Stimulated activated CD4-positive, alpha-beta T cell treated with anti-CD3 and anti-CD28 coated beads, TNF-alpha, amount 100 ng/mL, for 24 hours (primary cell): ENCODE data around the gene MTCH2.
"Not testable (repeated sequence)": the region's sequence is repeated elsewhere in the genome, so short reads cannot be mapped to it uniquely, and the experiment has no call there.

Experiments
- DNase-seq, 3 experiments: peaks; one replicate each; pipeline ENCODE4 v3.0.0-alpha.2; 2020; ENCODE audit warnings: low read depth in 3 of 3

The MTCH2 gene

GRCh38 chr11:47642099-47642855 lies at the start of gene MTCH2:
Gene MTCH2, minus strand, starts transcription at chr11:47642559. Its CDS starts 94 bp downstream, at chr11:47642465.
- peak; percentile 88 to 96 (median 93) for DNase-seq

GRCh38 chr11:47691979-47692378 lies 49.6 kb upstream of the MTCH2 start:
- DNase-seq = no peak

- DNase-seq = no peak
These were observed 47.1 kb upstream of the MTCH2 start for GRCh38 chr11:47689480-47689879.

GRCh38 chr11:47688991-47689390 lies 46.6 kb upstream of the MTCH2 start:
- DNase-seq = no peak

GRCh38 chr11:47688111-47688510 lies 45.8 kb upstream of the MTCH2 start:
- DNase-seq = no peak

GRCh38 chr11:47686704-47687103 lies 44.3 kb upstream of the MTCH2 start:
- not testable (repeated sequence) for DNase-seq

GRCh38 chr11:47686151-47686550 lies 43.8 kb upstream of the MTCH2 start:
- no peak for DNase-seq

- no peak for DNase-seq
These were observed 33.5 kb upstream of the MTCH2 start for GRCh38 chr11:47675851-47676250.

- no peak for DNase-seq
These were observed 29.9 kb upstream of the MTCH2 start for GRCh38 chr11:47672283-47672730.

GRCh38 chr11:47669856-47670255 lies 27.5 kb upstream of the MTCH2 start:
- DNase-seq = no peak

- no peak for DNase-seq
These were observed 26.3 kb upstream of the MTCH2 start for GRCh38 chr11:47668665-47669064.

- no peak for DNase-seq
These were observed 25.2 kb upstream of the MTCH2 start for GRCh38 chr11:47667555-47667954.

GRCh38 chr11:47667135-47667534 lies 24.8 kb upstream of the MTCH2 start:
- DNase-seq = no peak

- DNase-seq = not testable (repeated sequence)
These were observed 22.6 kb upstream of the MTCH2 start for GRCh38 chr11:47664936-47665335.

GRCh38 chr11:47661245-47661644 lies 18.9 kb upstream of the MTCH2 start:
- DNase-seq = no peak

- DNase-seq = no peak
These were observed 16.9 kb upstream of the MTCH2 start for GRCh38 chr11:47659276-47659675.

GRCh38 chr11:47656260-47656885 lies 14.0 kb upstream of the MTCH2 start:
- no peak for DNase-seq

GRCh38 chr11:47651818-47652469 lies 9.6 kb upstream of the MTCH2 start:
- DNase-seq = no peak

- no peak for DNase-seq
These were observed 6.9 kb upstream of the MTCH2 start for GRCh38 chr11:47649276-47649675.

- no peak for DNase-seq
These were observed 3.7 kb upstream of the MTCH2 start for GRCh38 chr11:47646019-47646418.

GRCh38 chr11:47645500-47645899 lies 3.1 kb upstream of the MTCH2 start:
- DNase-seq = no peak

GRCh38 chr11:47641600-47642098 lies 710 bp downstream of the MTCH2 start:
- no peak for DNase-seq

GRCh38 chr11:47640506-47640905 lies 1.9 kb downstream of the MTCH2 start:
- not testable (repeated sequence) for DNase-seq
